ENCODE measurements around the gene PRICKLE2.

DNA sequence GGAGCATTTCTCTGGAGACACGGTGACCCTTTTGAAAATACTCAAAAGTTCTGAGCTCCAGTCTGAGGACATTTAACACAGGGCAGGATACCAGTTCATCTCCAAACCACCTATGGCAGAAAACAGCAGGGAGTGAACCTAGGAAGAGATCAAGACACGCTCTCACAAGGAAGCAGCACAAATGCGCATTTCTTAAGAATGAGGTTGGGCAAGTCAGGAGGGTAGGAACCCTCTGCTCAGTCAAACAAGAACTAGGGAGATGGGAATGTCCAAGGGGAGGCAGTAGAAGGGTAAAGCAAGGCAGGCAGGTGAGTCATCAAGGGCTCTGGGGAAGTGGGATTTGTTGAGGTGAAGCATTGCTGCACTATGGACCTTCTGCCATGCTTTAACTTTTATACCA is 141.7 kb downstream of the PRICKLE2 start:
- TF ChIP-seq, protein P1, sequence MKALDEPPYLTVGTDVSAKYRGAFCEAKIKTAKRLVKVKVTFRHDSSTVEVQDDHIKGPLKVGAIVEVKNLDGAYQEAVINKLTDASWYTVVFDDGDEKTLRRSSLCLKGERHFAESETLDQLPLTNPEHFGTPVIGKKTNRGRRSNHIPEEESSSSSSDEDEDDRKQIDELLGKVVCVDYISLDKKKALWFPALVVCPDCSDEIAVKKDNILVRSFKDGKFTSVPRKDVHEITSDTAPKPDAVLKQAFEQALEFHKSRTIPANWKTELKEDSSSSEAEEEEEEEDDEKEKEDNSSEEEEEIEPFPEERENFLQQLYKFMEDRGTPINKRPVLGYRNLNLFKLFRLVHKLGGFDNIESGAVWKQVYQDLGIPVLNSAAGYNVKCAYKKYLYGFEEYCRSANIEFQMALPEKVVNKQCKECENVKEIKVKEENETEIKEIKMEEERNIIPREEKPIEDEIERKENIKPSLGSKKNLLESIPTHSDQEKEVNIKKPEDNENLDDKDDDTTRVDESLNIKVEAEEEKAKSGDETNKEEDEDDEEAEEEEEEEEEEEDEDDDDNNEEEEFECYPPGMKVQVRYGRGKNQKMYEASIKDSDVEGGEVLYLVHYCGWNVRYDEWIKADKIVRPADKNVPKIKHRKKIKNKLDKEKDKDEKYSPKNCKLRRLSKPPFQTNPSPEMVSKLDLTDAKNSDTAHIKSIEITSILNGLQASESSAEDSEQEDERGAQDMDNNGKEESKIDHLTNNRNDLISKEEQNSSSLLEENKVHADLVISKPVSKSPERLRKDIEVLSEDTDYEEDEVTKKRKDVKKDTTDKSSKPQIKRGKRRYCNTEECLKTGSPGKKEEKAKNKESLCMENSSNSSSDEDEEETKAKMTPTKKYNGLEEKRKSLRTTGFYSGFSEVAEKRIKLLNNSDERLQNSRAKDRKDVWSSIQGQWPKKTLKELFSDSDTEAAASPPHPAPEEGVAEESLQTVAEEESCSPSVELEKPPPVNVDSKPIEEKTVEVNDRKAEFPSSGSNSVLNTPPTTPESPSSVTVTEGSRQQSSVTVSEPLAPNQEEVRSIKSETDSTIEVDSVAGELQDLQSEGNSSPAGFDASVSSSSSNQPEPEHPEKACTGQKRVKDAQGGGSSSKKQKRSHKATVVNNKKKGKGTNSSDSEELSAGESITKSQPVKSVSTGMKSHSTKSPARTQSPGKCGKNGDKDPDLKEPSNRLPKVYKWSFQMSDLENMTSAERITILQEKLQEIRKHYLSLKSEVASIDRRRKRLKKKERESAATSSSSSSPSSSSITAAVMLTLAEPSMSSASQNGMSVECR (CRISPR knock-in tag; IDR thresholded peaks at IDR 0.05; ENCODE audit: borderline replicate concordance), result no peak
- TF ChIP-seq, protein P2, sequence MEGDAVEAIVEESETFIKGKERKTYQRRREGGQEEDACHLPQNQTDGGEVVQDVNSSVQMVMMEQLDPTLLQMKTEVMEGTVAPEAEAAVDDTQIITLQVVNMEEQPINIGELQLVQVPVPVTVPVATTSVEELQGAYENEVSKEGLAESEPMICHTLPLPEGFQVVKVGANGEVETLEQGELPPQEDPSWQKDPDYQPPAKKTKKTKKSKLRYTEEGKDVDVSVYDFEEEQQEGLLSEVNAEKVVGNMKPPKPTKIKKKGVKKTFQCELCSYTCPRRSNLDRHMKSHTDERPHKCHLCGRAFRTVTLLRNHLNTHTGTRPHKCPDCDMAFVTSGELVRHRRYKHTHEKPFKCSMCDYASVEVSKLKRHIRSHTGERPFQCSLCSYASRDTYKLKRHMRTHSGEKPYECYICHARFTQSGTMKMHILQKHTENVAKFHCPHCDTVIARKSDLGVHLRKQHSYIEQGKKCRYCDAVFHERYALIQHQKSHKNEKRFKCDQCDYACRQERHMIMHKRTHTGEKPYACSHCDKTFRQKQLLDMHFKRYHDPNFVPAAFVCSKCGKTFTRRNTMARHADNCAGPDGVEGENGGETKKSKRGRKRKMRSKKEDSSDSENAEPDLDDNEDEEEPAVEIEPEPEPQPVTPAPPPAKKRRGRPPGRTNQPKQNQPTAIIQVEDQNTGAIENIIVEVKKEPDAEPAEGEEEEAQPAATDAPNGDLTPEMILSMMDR (IDR thresholded peaks at IDR 0.05), result no peak
- TF ChIP-seq, protein P3, sequence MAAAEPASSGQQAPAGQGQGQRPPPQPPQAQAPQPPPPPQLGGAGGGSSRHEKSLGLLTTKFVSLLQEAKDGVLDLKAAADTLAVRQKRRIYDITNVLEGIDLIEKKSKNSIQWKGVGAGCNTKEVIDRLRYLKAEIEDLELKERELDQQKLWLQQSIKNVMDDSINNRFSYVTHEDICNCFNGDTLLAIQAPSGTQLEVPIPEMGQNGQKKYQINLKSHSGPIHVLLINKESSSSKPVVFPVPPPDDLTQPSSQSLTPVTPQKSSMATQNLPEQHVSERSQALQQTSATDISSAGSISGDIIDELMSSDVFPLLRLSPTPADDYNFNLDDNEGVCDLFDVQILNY (CRISPR knock-in tag; IDR thresholded peaks at IDR 0.05), result no peak
- TF ChIP-seq, protein P4, sequence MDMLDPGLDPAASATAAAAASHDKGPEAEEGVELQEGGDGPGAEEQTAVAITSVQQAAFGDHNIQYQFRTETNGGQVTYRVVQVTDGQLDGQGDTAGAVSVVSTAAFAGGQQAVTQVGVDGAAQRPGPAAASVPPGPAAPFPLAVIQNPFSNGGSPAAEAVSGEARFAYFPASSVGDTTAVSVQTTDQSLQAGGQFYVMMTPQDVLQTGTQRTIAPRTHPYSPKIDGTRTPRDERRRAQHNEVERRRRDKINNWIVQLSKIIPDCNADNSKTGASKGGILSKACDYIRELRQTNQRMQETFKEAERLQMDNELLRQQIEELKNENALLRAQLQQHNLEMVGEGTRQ (CRISPR knock-in tag; IDR thresholded peaks at IDR 0.05), result no peak
- TF ChIP-seq ELF4 (CRISPR knock-in tag; IDR thresholded peaks at IDR 0.05; ENCODE audit: low read depth), result no peak
- TF ChIP-seq CREM (CRISPR knock-in tag; IDR thresholded peaks at IDR 0.05), result no peak
- TF ChIP-seq NR2C2 (CRISPR knock-in tag; IDR thresholded peaks at IDR 0.05), result no peak
- no peak for TF ChIP-seq RELA (CRISPR knock-in tag; IDR thresholded peaks at IDR 0.05; ENCODE audit: borderline replicate concordance)
- TF ChIP-seq ZNF219 (CRISPR knock-in tag; IDR thresholded peaks at IDR 0.05; ENCODE audit: borderline replicate concordance), result no peak
- no peak for TF ChIP-seq ESRRA (CRISPR knock-in tag; IDR thresholded peaks at IDR 0.05; ENCODE audit: borderline replicate concordance)
- TF ChIP-seq NFE2L1 (CRISPR knock-in tag; IDR thresholded peaks at IDR 0.05), result no peak
- TF ChIP-seq ZNF121 (CRISPR knock-in tag; IDR thresholded peaks at IDR 0.05), result no peak
- TF ChIP-seq FOXP1 (CRISPR knock-in tag; IDR thresholded peaks at IDR 0.05; ENCODE audit: borderline replicate concordance), result no peak
